Brain microvascular endothelial cell (primary cell): ENCODE results near the gene R3HDM2.

Experiments used
- DNase-seq: peaks from one replicate; pipeline ENCODE4 v3.0.0-alpha.2; 2020
- H3K27ac ChIP-seq: fragments of 250-450 bp; sonication (Bioruptor Pico); 2 replicates; pipeline ENCODE4 v1.5.1; 2020; ENCODE audit warnings: mild to moderate bottlenecking, moderate library complexity
- H3K27me3 ChIP-seq: fragments of 250-450 bp; sonication (Bioruptor Pico); replicated peaks from 2 replicates; pipeline ENCODE4 v1.5.1; 2020; ENCODE audit warnings: mild to moderate bottlenecking
- H3K36me3 ChIP-seq: fragments of 250-450 bp; sonication (Bioruptor Pico); replicated peaks from 2 replicates; pipeline ENCODE4 v1.5.1; 2020; ENCODE audit warnings: mild to moderate bottlenecking
- H3K4me3 ChIP-seq: 2 replicates; pipeline ENCODE4 v1.5.1; 2011; ENCODE audit warnings: low read depth, mild to moderate bottlenecking, control low read depth, low read length, moderate library complexity
- CTCF ChIP-seq: IDR thresholded peaks from 2 replicates; pipeline ENCODE4 v1.5.1; 2011; ENCODE audit warnings: low read depth, mild to moderate bottlenecking, moderate library complexity, low read length, control low read depth, inconsistent platforms; ENCODE audit errors: missing control alignments
- in situ Hi-C: cut with HindIII; loops from 2 replicates; pipeline ENCODE4 v1.10.0; 2017; ENCODE audit warnings: low sequenced_read_pairs, low pct_ligation_motif_present

The R3HDM2 gene

GRCh38 chr12:57234571-57235016 lies 196.2 kb downstream of the R3HDM2 start:
- Histone ChIP-seq H3K4me3 (no peak overlapping the region), H3K27me3 (no peaks in the 10 kb centered on the region), H3K27ac (peak overlapping the region; percentile 65), H3K36me3 (peaks cover 39% of the 10 kb centered on the region)
- in situ Hi-C loops = no loop called here
- no peak for TF ChIP-seq CTCF
- DNase-seq = no peak

GRCh38 chr12:57234233-57234570 lies 196.6 kb downstream of the R3HDM2 start:
- no peak for TF ChIP-seq CTCF
- no peak for DNase-seq
- H3K27ac ChIP-seq = peak overlapping the region; percentile 65
- in situ Hi-C loops = no loop called here
- H3K36me3 ChIP-seq = peaks cover 39% of the 10 kb centered on the region
- H3K27me3 ChIP-seq = no peaks in the 10 kb centered on the region
- H3K4me3 ChIP-seq = no peak overlapping the region

DNA sequence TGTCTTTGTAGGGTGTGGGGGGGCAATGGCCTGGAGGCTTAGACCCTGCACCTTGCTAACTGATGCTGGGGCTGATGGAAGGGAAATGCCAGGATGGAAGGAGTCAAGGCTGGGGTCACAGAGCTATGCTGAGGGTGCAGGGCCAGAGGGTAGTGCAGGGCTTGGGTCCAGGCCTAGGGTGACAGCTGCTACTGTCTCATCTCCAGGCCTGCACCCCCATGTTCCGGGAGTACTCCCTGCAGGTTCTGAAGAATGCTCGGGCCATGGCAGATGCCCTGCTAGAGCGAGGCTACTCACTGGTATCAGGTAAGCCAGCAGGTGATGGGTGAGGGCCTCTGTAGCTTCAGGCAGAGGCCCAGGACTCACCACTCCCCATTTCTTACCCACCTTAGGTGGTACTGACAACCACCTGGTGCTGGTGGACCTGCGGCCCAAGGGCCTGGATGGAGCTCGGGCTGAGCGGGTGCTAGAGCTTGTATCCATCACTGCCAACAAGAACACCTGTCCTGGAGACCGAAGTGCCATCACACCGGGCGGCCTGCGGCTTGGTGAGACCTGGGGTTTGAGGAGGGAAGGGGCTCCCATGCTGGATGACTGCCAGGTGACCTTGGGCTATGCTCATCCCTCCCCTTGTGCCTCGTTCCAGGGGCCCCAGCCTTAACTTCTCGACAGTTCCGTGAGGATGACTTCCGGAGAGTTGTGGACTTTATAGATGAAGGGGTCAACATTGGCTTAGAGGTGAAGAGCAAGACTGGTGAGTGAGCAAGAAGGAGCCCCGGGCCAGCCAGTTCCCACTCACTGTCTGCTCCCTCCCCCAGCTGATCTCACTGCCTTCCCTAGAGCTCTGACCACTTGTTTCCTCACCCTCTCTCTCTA lies 197.2 kb downstream of the R3HDM2 start:
- Histone ChIP-seq H3K36me3 (peaks cover 39% of the 10 kb centered on the region), H3K4me3 (no peak overlapping the region), H3K27me3 (no peaks in the 10 kb centered on the region), H3K27ac (peak overlapping the region; percentile 65)
- in situ Hi-C loops = no loop called here
- no peak for TF ChIP-seq CTCF
- peak; percentile 81 for DNase-seq

- in situ Hi-C loops = no loop called here
- H3K4me3 ChIP-seq = no peak overlapping the region
- no peak for TF ChIP-seq CTCF
- H3K27ac ChIP-seq = no peak overlapping the region
- no peak for DNase-seq
- H3K36me3 ChIP-seq = peaks cover 39% of the 10 kb centered on the region
- H3K27me3 ChIP-seq = no peaks in the 10 kb centered on the region
Observed at GRCh38 chr12:57232156-57232756, 198.6 kb downstream of the R3HDM2 start.

DNA sequence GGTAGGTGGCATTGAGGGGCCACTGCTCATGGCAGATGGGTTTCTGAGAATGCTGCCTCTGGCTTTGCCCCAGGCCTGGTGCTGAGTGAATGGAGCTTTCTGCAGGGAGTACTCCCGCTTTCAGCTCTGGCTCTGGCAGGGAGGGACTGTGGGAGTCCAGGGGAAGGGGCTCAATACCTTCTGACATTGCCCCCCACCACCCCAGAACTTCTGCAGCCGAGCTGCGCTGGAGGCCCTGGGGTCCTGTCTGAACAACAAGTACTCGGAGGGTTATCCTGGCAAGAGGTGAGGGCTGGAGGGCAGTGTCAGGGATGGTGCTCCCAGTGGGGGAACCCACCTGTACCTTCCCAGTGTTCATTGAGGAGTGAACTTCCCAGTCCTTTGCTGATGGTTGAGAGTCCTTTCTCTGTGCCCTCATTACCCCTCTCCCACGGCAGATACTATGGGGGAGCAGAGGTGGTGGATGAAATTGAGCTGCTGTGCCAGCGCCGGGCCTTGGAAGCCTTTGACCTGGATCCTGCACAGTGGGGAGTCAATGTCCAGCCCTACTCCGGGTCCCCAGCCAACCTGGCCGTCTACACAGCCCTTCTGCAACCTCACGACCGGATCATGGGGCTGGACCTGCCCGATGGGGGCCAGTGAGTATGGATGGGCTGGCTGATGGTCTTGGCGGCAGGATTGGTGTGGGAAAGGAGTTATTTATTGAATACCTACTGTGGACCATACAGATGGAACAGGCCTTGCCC lies 199.4 kb downstream of the R3HDM2 start:
- Histone ChIP-seq H3K36me3 (peaks cover 39% of the 10 kb centered on the region), H3K27ac (no peak overlapping the region), H3K4me3 (peak overlapping the region; percentile 88), H3K27me3 (no peaks in the 10 kb centered on the region)
- no peak for DNase-seq
- no peak for TF ChIP-seq CTCF
- in situ Hi-C loops = no loop called here
